GM18511 (cell line): ENCODE measurements around the gene C1orf210.

Experiments
- ATAC-seq: cut with Tn5 transposase; IDR thresholded peaks from one replicate; pipeline ENCODE4 v1.9.1; 2021; ENCODE audit warnings: mild to moderate bottlenecking, moderate library complexity; ENCODE audit not compliant: unreplicated experiment

C1orf210 gene

GRCh38 chr1:43296207-43296606 is 10.8 kb upstream of the C1orf210 start:
- ATAC-seq, result no peak

DNA sequence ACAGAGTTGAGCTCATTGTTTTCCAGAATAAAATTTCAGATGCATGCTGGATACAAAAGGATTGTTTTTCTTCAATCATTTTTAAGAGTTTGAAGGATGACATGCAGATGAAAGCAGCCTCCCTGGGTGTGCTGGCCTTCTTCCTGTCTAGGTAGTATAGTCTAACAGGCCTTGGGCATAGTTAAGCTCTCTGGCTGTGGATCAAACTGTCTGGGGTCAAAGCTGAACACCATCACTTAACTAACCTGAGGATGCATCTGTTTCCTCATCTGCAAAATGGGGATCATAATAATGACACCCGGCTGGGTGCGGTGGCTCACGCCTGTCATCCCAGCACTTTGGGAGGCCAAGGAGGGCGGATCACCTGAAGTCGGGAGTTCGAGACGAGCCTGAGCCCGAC is 9.4 kb upstream of the C1orf210 start:
- ATAC-seq, result no peak

- ATAC-seq, result no peak
These were observed 8.7 kb upstream of the C1orf210 start for GRCh38 chr1:43293896-43294760.

DNA sequence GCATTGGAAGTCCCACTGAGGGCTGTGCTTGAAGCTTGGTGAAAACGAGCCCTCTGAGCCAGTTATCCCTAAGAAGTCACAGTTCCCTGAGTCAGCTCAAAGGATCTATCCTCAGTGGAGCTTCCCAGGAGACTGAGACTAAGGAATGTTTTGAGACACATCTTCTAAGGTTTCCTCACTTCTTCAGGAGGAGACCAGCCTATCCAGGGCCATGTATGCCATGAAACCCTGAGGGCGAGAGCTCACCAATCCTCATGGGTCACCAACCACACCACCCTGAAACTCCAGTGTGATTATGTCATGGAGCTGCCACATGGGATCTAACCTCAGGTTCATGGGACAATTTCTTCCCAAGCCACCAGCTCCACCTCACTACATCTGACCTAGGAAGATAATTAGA is 7.8 kb upstream of the C1orf210 start:
- no peak for ATAC-seq

GRCh38 chr1:43292679-43293078 is 7.3 kb upstream of the C1orf210 start:
- no peak for ATAC-seq

GRCh38 chr1:43292216-43292615 is 6.8 kb upstream of the C1orf210 start:
- ATAC-seq, result no peak

DNA sequence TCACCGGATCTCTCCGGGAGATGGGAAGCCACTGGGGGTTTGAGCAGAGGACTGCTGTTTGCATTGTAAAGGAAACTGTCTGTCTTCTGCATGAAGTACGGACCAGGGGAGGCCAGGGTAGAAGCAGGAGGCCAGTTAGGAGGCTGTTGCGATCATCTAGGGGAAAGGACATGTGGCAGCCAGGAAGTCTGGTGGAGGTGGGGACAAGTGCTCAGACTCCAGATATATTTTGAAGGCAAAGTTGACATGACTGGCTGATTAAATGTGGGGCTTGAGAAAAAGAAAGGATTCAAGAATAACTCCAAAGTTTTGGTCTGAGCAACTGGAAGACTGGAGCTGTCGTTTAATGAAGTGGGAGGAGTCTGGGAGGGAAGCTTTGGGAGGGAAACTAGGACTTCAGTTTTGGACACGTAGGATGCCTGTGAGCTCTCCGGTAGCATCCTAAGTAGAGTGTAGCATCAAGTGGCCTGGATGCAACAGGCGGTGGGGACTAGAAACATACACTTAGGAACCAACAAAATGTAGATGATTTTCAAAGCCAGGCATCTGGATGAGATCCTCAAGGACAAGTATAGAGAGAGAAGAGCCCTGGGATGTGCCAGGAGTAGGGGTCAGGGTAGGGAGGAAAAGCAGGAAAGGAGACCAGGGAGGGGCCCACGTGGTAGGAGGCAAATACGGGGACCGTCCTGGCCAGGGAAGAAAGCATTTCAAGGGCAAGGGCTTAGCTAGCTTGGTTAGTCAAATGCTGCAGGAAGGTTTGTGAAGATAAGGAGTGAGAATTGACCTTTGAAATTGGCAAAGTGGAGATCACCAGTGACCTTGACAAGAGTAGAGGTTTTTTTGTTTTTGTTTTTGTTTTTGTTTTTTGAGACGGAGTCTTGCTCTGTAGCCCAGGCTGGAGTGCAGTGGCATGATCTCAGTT is 3.7 kb upstream of the C1orf210 start:
- no peak for ATAC-seq

- no peak for ATAC-seq
These were observed 2.8 kb upstream of the C1orf210 start for GRCh38 chr1:43288058-43288784.

DNA sequence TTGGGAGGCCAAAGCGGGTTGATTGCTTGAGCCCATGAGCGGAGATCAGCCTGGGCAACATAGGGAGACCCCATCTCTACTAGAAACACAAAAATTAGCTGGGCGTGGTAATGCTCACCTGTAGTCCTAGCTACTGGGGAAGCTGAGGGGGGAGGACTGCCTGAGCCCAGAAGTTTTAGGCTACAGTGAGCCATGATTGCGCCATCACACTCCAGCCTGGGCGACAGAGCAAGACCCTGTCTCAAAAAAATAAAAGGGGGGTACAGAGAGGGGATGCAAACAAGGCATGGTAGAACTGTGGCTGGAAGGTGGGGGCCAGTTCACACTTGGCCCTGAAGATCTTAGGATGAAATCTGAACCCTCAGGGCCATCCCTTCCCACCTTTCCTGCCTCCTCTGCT is 1.2 kb upstream of the C1orf210 start:
- ATAC-seq, result no peak

GRCh38 chr1:43286115-43286514 is 734 bp upstream of the C1orf210 start:
- no peak for ATAC-seq

GRCh38 chr1:43284546-43285110 is 753 bp downstream of the C1orf210 start:
- no peak for ATAC-seq

GRCh38 chr1:43284065-43284464 is 1.3 kb downstream of the C1orf210 start:
- no peak for ATAC-seq

GRCh38 chr1:43282220-43283195 is 2.9 kb downstream of the C1orf210 start:
- no peak for ATAC-seq

DNA sequence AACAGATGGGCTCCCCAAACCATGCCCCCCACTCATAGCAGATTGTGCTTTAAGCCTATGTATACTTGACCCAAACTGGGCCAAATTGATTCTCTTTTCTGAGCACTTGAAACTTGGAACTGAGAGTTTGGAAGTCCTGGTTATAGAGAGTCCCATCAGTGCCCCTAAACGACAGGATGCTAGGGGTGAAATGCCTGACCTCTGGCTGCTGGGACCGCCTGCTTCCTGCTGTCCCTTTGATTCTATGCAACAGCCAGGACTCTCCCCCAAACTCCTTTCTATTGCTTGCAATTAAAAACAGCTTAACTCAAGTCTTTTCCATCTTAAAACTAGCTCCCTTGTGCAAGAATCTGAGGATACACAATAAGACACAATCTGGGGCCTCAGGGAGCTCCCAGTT is 4.7 kb downstream of the C1orf210 start:
- no peak for ATAC-seq

- ATAC-seq, result no peak
These were observed 5.7 kb downstream of the C1orf210 start for GRCh38 chr1:43279666-43280065.

DNA sequence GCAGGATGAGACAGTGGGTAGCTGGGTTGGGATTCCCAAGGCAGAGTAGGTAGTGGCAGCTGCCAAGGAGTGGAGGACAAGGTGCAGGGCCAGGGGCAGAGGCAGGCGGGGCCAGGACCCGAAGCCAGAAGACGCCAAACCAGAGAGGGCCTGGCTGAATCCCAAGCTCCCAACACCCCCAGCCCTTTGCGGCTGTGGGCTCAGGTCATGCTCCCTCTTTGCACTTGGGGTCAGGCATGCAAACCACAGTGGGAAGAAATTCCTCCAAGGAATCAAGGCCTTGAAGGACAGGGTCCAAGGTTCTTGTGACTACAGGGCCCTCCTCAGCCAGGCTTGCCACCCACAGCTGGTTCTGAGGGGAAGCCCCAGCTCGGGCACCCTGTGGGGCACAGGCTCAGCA is 6.2 kb downstream of the C1orf210 start:
- no peak for ATAC-seq

DNA sequence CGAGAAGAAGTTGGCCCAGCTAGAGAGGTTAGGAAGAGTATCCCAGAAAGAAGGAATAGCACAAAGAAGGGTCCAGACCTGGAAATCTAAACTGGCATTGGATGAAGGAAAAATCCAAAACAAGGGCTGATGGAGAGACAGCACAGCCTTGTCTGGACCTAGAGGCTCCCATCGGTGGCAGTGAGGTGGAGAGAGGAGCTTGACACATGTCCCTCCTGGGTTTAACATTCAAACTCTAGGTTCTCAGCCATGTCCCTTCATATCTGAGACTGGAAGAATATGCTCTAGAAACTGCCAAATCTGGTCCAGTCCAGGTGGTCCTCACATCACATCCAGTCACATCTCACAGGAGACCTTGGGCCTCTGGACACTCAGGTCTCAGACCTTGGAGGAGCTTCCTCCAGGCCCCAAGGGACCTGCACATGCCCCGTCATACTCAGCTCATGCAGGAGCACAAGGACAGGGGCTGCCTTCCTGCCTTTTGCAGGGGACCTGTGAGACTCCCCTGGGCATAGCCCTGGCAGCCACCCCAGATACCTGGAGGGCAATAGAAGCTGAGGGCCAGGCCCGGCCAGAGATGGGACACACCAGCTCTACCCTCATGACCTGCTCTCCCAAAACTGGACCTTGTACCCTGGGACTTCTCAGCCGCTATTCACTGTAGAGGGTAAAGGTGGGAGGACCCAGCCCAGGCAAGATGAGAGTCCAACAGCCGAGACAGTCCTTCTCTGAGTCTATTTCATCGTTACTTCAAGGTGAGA is 8.1 kb downstream of the C1orf210 start:
- ATAC-seq, result no peak

GRCh38 chr1:43276673-43277072 is 8.7 kb downstream of the C1orf210 start:
- no peak for ATAC-seq
